Heart left ventricle (tissue), 16 donors: Measurements from ENCODE around the gene MESP1. TPM values are rescaled to one million over a fixed set of nuclear protein-coding genes. Genes with fewer than 3 reads are reported as not detected.

ENCODE experiments used
- ATAC-seq, 4 donors: fragments of 200-7000 bp; cut with Tn5 transposase; one replicate each; pipeline ENCODE4 v1.9.1; 2020 to 2022; ENCODE audit warnings: moderate library complexity in 4 of 4, mild to moderate bottlenecking in 3 of 4, moderate number of reproducible peaks in 1 of 4
- DNase-seq, 5 donors: peaks; one replicate each; pipeline ENCODE4 v3.0.0-alpha.2; 2020
- H3K27ac ChIP-seq, 12 donors: fragments of 200-600 bp; sonication (generic) in 4 of 12; one replicate each; pipeline versions ENCODE4 v1.5.0 to v1.8.0; 2016 to 2022; ENCODE audit warnings: mild to moderate bottlenecking in 2 of 12
- H3K27me3 ChIP-seq, 9 donors: fragments of 200-600 bp; sonication (generic) in 2 of 9; one replicate each; pipeline versions ENCODE4 v1.5.1 to v1.8.0; 2016 to 2022; ENCODE audit warnings: mild to moderate bottlenecking in 3 of 9
- H3K36me3 ChIP-seq, 9 donors: fragments of 200-600 bp; sonication (generic) in 2 of 9; one replicate each; pipeline versions ENCODE4 v1.5.0 to v1.8.0; 2018 to 2022; ENCODE audit warnings: mild to moderate bottlenecking in 2 of 9
- H3K4me1 ChIP-seq, 12 donors: fragments of 200-600 bp; sonication (generic) in 4 of 12; one replicate each; pipeline versions ENCODE4 v1.5.0 to v1.8.0; 2016 to 2022; ENCODE audit warnings: mild to moderate bottlenecking in 3 of 12
- H3K4me3 ChIP-seq, 12 donors: fragments of 200-600 bp; sonication (generic) in 4 of 12; one replicate each; pipeline versions ENCODE4 v1.5.0 to v1.8.0; 2017 to 2022; ENCODE audit warnings: mild to moderate bottlenecking in 9 of 12, moderate library complexity in 4 of 12
- H3K9me3 ChIP-seq, 12 donors: fragments of 200-600 bp; sonication (generic) in 4 of 12; one replicate each; pipeline versions ENCODE4 v1.5.0 to v1.8.0; 2016 to 2022; ENCODE audit warnings: mild to moderate bottlenecking in 1 of 12
- CTCF ChIP-seq, 12 donors: fragments of 200-600 bp; sonication (generic) in 4 of 12; IDR thresholded peaks; one replicate each; pipeline versions ENCODE4 v1.5.0 to v1.8.0; 2018 to 2022; ENCODE audit warnings: antibody characterized with exemption in 12 of 12, mild to moderate bottlenecking in 5 of 12
- POLR2A ChIP-seq, 2 donors: fragments of 450-650 bp; IDR thresholded peaks; one replicate each; pipeline ENCODE4 v1.6.1; 2017; ENCODE audit warnings: antibody characterized with exemption in 2 of 2, mild to moderate bottlenecking in 2 of 2, moderate library complexity in 2 of 2
- WGBS, 4 donors: extraction: QIAGEN DNeasy Blood & Tissue Kit in 2 of 4; methylation state at CpG; one replicate each; pipeline versions ENCODE4 v1.1.5 to v1.1.7; 2013 to 2018; 5-methylcytosine and 5-hydroxymethylcytosine counted together
- intact Hi-C, 10 donors: fragments of 100-400 bp; cut with DNase I; formaldehyde crosslinking; loops; one replicate each; pipeline versions ENCODE4 v1.11.1 to v1.14.2; 2022
- polyA plus RNA-seq, 2 donors: library from polyadenylated mRNA; stranded (reverse); fragments of 200-250 nt; gene quantifications; one replicate each; pipeline ENCODE4 v1.2.3, GENCODE V29; 2013
- total RNA-seq, 9 donors: library from RNA; depleted of rRNA in 2 of 9; stranded (reverse); fragments of >200 nt in 2 of 9; fragmentation: NEBNext Ultra II Directional in 3 of 9; extraction: Animal tissue kit (Norgen Biotek cat#: 25700) in 3 of 9; gene quantifications; one replicate each; pipeline versions ENCODE4 v1.1.0 to v1.2.4, GENCODE V29; 2016 to 2023
- donor health status: ischemic (EF 13 %, LVEDD 7.1; RV severe dilation, severe dysfunction).
- donor health status: healthy with polysubstance abuse.
- donor health status: DM: no; HTN: yes; CAD: no.
- donor health status: DM: no; HTN: no; CAD: no.
- donor health status: ischemic (EF 25% LVEDD 6.9; RV normal size, moderate dysfunction).
- donor health status: ischemic (EF 25% LVEDD 5.7; RV mildly dilated, moderate dysfunction).
- donor health status: healthy.
- donor health status: DM: yes; HTN: yes; CAD: no.
- donor health status: ischemic (EF 35%, LVEDD 5.7; RV mildly dilated, moderate dysfunction).
- donor health status: nonischemic (EF 11% LVEDD 7.7; RV severe dilation, severe dysfunction).
- donor health status: DM: yes; HTN: yes; CAD: no.
- donor health status: PGD.
- donor health status: ischemic (EF 29% LVEDD 5.4; RV normal size, mild dysfunction).
- donor health status: nonischemic (EF 23%, LVEDD 6.1; RV moderate dilation, normal function).

MESP1 gene
- total and polyA plus RNA-seq, 11 donors, result 0.43 to 6.9 (median 5.1) TPM

DNA sequence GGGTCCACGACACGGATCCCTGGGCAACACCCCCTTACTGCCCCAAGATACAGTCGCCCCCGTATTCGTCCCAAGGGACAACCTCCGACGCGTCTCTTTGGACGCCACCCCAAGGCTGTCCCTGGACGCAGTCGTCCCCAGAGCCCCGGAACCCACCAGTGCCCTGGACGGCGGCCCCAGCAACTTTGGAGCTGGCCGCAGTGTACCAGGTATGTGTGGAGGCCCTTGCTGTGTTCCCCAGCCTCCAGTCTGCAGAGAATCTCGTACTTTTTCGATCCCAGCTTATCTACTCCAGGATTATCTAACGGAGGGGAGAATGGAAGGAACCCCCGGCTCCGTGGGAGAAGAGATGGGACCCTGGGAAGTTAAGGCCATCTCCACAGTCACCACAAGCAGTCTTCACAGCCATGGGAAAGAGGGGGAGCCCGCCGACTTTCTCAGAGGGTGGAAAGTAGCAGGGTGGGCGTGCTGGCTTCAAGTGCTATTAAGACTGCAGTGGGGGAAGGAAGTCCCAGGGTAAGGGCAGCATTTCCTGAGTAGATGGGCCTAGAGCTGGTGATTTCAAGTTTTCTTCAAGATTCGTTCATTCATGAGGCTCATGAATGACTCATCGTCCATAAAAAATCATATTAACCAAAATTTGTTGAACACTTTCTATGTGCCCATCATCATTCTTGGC, 26.2 kb upstream of the MESP1 start:
- Histone ChIP-seq H3K27me3 (no peaks in the 10 kb centered on the region), H3K9me3 (no peaks in the 10 kb centered on the region), H3K36me3 (no peaks in the 10 kb centered on the region), H3K27ac (peak overlapping the region in 2 of 12 donors; percentile 9 to 36), H3K4me3 (peak overlapping the region in 11 of 12 donors; percentile 36 to 61 (median 52)), H3K4me1 (peaks cover 0 to 39% (median 10%) of the 10 kb centered on the region in 12 donors)
- no peak for DNase-seq
- WGBS, 4 donors, result 45 to 62% (median 53%) methylated on average over 24 to 25 of the region's 25 CpGs
- intact Hi-C loops, result loop anchor here in 2 of 10 donors (10.0 kb wide), 1 partner anchor 48 kb away; no protein-coding TSS in a partner anchor
- TF ChIP-seq POLR2A (IDR thresholded peaks at IDR 0.05), result no peak
- TF ChIP-seq CTCF (IDR thresholded peaks at IDR 0.05), result no peak
- ATAC-seq, result peak in 1 of 4 donors; percentile 16

- ATAC-seq, result peak; percentile 87 to 96 (median 94)
- Histone ChIP-seq H3K27ac (peak within 1 kb of the TSS in 6 of 12 donors; percentile 9 to 61 (median 40)), H3K9me3 (no peaks in the 10 kb centered on the region), H3K4me3 (peak within 1 kb of the TSS in 11 of 12 donors; percentile 36 to 61 (median 52)), H3K4me1 (peaks cover 0 to 32% (median 10%) of the 10 kb centered on the region in 12 donors), H3K36me3 (no peaks in the 10 kb centered on the region), H3K27me3 (no peaks in the 10 kb centered on the region)
- TF ChIP-seq POLR2A (IDR thresholded peaks at IDR 0.05) (no peak), CTCF (IDR thresholded peaks at IDR 0.05) (peak; percentile 14 to 72 (median 50))
- intact Hi-C loops, result loop anchor here in 2 of 10 donors (10.0 kb wide), 1 partner anchor 48 kb away; no protein-coding TSS in a partner anchor
- 5 to 41% (median 6%) methylated on average over 16 to 82 of the region's 82 CpGs for WGBS, 4 donors
- DNase-seq, result peak; percentile 88 to 93 (median 89)
Measured at GRCh38 chr15:89776274-89777072, 25.4 kb upstream of the MESP1 start, which contains the start of gene MESP2. TSS of gene MESP2 (plus strand) at chr15:89776332. CDS start at chr15:89776358, 26 bp downstream.

DNA sequence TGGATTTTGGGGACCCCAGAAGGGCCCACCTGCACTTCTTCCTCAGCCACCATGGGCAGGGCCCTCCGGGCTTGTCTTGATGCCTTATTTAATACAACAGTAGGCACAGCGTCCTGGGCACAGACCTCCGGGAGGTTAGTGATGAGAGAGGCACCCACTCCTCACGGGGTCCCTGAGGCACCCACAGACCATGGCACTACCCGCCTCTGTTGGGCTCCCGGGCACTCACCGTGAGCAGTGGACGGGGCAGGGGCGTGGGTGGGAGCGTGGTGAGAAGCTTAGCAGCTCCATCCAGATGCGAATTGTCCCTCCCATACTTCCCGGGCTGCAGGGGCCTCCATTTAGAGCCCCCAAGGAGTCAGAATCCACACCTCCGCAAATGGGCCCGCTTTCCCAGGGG, 24.8 kb upstream of the MESP1 start:
- Histone ChIP-seq H3K4me3 (peak overlapping the region in 11 of 12 donors; percentile 36 to 61 (median 52)), H3K36me3 (no peaks in the 10 kb centered on the region), H3K4me1 (peaks cover 0 to 25% (median 10%) of the 10 kb centered on the region in 12 donors), H3K27ac (peak overlapping the region in 1 of 12 donors; percentile 9), H3K27me3 (no peaks in the 10 kb centered on the region), H3K9me3 (no peaks in the 10 kb centered on the region)
- 63 to 78% (median 64%) methylated on average over 14 of the region's 14 CpGs for WGBS, 4 donors
- DNase-seq (no peak), ATAC-seq (no peak)
- TF ChIP-seq CTCF (IDR thresholded peaks at IDR 0.05), result no peak
- TF ChIP-seq POLR2A (IDR thresholded peaks at IDR 0.05), result no peak
- intact Hi-C loops, result loop anchor here in 2 of 10 donors (10.0 kb wide), 1 partner anchor 49 kb away; no protein-coding TSS in a partner anchor
